Activated B cell treated with CpG ODN at 0.5 μM for 24 hours (primary cell): ENCODE measurements around the gene TREML4. TPM values are rescaled to one million over a fixed set of nuclear protein-coding genes. Genes with fewer than 3 reads are reported as not detected.

Source experiments
- ATAC-seq: fragments of 200-7000 bp; cut with Tn5 transposase; one replicate; pipeline ENCODE4 v1.10.0; 2021; ENCODE audit warnings: low read depth, mild to moderate bottlenecking, moderate library complexity
- CTCF ChIA-PET: fragments of 350-600 bp; sonication (Branson Sonifier 250); formaldehyde crosslinking; loops from one replicate; lab custom pipeline; 2021; ENCODE audit warnings: antibody characterized with exemption; lab: Charles Lee
- POLR2A ChIA-PET: fragments of 350-600 bp; sonication (Branson Sonifier 250); formaldehyde crosslinking; loops from one replicate; lab custom pipeline; 2021; ENCODE audit warnings: antibody characterized with exemption; lab: Charles Lee
- DNase-seq: peaks from one replicate; pipeline ENCODE4 v3.0.0; 2022
- H3K27ac Mint-ChIP-seq: one replicate; pipeline ENCODE4 v1.8.0; 2020; ENCODE audit warnings: mixed read lengths
- H3K27me3 Mint-ChIP-seq: one replicate; pipeline ENCODE4 v1.8.0; 2021; ENCODE audit warnings: mixed read lengths
- H3K36me3 Mint-ChIP-seq: one replicate; pipeline ENCODE4 v1.8.0; 2021; ENCODE audit warnings: low read depth, mixed read lengths
- H3K4me1 Mint-ChIP-seq: one replicate; pipeline ENCODE4 v1.8.0; 2021; ENCODE audit warnings: mixed read lengths
- H3K4me3 Mint-ChIP-seq: one replicate; pipeline ENCODE4 v1.8.0; 2020; ENCODE audit warnings: mild to moderate bottlenecking, mixed read lengths
- H3K9me3 Mint-ChIP-seq: one replicate; pipeline ENCODE4 v1.8.0; 2020; ENCODE audit warnings: mixed read lengths
- CTCF ChIP-seq: fragments of 200-600 bp; IDR thresholded peaks from one replicate; pipeline ENCODE4 v1.8.0; 2022; ENCODE audit warnings: antibody characterized with exemption, mild to moderate bottlenecking
- intact Hi-C: fragments of 100-400 bp; cut with micrococcal nuclease; formaldehyde crosslinking; loops from one replicate; pipeline ENCODE4 v1.15.1; 2024
- total RNA-seq: library from RNA; stranded (reverse); gene quantifications from 2 replicates; pipeline ENCODE4 v1.2.3, GENCODE V29; 2022

Gene TREML4
- total RNA-seq, 1 donor from 2014 or later, result not detected

DNA sequence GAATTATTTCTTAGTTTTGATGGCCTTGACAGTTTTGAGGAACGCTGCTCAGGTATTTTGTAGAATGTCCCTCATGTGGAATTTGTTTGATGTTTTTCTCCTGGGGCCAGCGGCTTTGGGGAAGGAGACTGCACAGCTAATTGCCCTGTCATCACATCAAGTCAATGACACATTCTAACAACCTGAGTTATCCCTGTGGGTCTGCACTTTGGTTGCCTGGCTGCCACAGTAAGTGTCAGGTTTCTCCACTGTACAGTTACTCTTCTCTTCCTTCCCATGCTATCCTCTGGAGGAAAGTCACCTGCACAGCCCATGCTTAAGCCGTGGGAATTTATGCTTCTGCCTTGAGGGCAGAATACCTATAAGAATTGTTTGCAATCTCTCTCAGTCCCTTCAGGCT, 1.4 kb upstream of the TREML4 start:
- CTCF ChIA-PET, result no interaction called here
- Mint-ChIP-seq H3K36me3 (no peaks in the 10 kb centered on the region), H3K4me3 (no peak overlapping the region), H3K27me3 (peaks cover 13% of the 10 kb centered on the region), H3K4me1 (peaks cover 7% of the 10 kb centered on the region), H3K27ac (no peak overlapping the region), H3K9me3 (no peaks in the 10 kb centered on the region)
- DNase-seq (no peak), ATAC-seq (no peak)
- no peak for TF ChIP-seq CTCF
- POLR2A ChIA-PET, result no interaction called here
- intact Hi-C loops, result no loop called here

DNA sequence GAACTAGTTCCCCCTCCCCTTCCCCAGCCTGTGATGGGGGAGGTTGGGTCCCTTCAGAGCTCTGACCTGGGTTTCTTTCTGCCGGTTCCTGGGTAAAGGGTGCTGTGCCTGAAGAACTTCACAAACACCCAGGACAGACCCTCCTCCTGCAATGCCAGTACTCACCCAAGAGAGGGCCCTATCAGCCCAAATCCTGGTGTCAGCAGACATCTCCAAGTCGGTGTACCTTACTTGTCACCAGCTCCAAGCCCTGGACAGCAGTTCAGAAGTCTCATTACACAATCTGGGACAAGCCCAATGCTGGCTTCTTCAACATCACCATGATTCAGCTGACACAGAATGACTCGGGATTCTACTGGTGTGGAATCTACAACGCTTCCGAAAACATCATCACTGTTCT, 467 bp downstream of the TREML4 start:
- H3K27ac Mint-ChIP-seq, result no peak overlapping the region

GRCh38 chr6:41229721-41230120, 1.6 kb downstream of the TREML4 start:
- Mint-ChIP-seq H3K27ac (no peak overlapping the region), H3K27me3 (peaks cover 13% of the 10 kb centered on the region), H3K36me3 (no peaks in the 10 kb centered on the region), H3K9me3 (no peaks in the 10 kb centered on the region), H3K4me1 (peaks cover 2% of the 10 kb centered on the region), H3K4me3 (no peak overlapping the region)
- DNase-seq, result no peak
- no peak for ATAC-seq
- no peak for TF ChIP-seq CTCF
- CTCF ChIA-PET, result no interaction called here
- POLR2A ChIA-PET, result no interaction called here
- intact Hi-C loops, result no loop called here

More for the DNA sequence above, 467 bp downstream of the TREML4 start:
- intact Hi-C loops, result no loop called here
- DNase-seq, result no peak
- no peak for TF ChIP-seq CTCF
- peaks cover 13% of the 10 kb centered on the region for H3K27me3 Mint-ChIP-seq
- no peak for ATAC-seq
- no peak overlapping the region for H3K4me3 Mint-ChIP-seq
- no peaks in the 10 kb centered on the region for H3K9me3 Mint-ChIP-seq
- no peaks in the 10 kb centered on the region for H3K36me3 Mint-ChIP-seq
- POLR2A ChIA-PET, result no interaction called here
- CTCF ChIA-PET, result no interaction called here
- H3K4me1 Mint-ChIP-seq, result peaks cover 2% of the 10 kb centered on the region

GRCh38 chr6:41231246-41231645, 3.1 kb downstream of the TREML4 start:
- peaks cover 9% of the 10 kb centered on the region for H3K4me1 Mint-ChIP-seq
- no peak overlapping the region for H3K27ac Mint-ChIP-seq
- no peak for DNase-seq
- CTCF ChIA-PET, result no interaction called here
- H3K27me3 Mint-ChIP-seq, result peaks cover 13% of the 10 kb centered on the region
- intact Hi-C loops, result no loop called here
- no peak for TF ChIP-seq CTCF
- no peak overlapping the region for H3K4me3 Mint-ChIP-seq
- ATAC-seq, result no peak
- POLR2A ChIA-PET, result no interaction called here
- H3K36me3 Mint-ChIP-seq, result no peaks in the 10 kb centered on the region
- no peaks in the 10 kb centered on the region for H3K9me3 Mint-ChIP-seq

- H3K36me3 Mint-ChIP-seq, result no peaks in the 10 kb centered on the region
- H3K27me3 Mint-ChIP-seq, result peaks cover 19% of the 10 kb centered on the region
- POLR2A ChIA-PET, result no interaction called here
- H3K27ac Mint-ChIP-seq, result no peak overlapping the region
- CTCF ChIA-PET, result no interaction called here
- DNase-seq, result no peak
- no peak overlapping the region for H3K4me3 Mint-ChIP-seq
- intact Hi-C loops, result no loop called here
- no peak for ATAC-seq
- no peaks in the 10 kb centered on the region for H3K9me3 Mint-ChIP-seq
- no peak for TF ChIP-seq CTCF
- peaks cover 9% of the 10 kb centered on the region for H3K4me1 Mint-ChIP-seq
Observed at GRCh38 chr6:41232667-41233066, 4.5 kb downstream of the TREML4 start.
